COLO829 (cell line): ENCODE data around the gene NR2F1.

Source experiments
- DNase-seq: peaks from one replicate; pipeline ENCODE4 v3.0.0; 2012; ENCODE audit warnings: low spot score

Gene NR2F1

GRCh38 chr5:93642526-93642925, 59.5 kb downstream of the NR2F1 start:
- DNase-seq, result no peak
